Keratinocyte (primary cell): ENCODE results near the gene RPS21.

Experiments used
- EZH2 ChIP-seq: IDR thresholded peaks from one replicate; pipeline ENCODE4 v1.6.1; 2012; ENCODE audit warnings: inconsistent platforms, mild to moderate bottlenecking, low read length, moderate library complexity
- TF ChIP-seq, protein P1 (sequence below), 3 experiments: IDR thresholded peaks in 1 of 3; conservative IDR thresholded peaks in 1 of 3; optimal IDR thresholded peaks in 1 of 3; 2 replicates in 2 of 3; 3 replicates in 1 of 3; pipeline versions ENCODE3 to v1.5.1; 2011; ENCODE audit warnings: low read length in 3 of 3, mild to moderate bottlenecking in 3 of 3, moderate library complexity in 2 of 3, control low read depth in 1 of 3, inconsistent platforms in 1 of 3; ENCODE audit not compliant: insufficient read depth in 2 of 3; ENCODE audit errors: extremely low read depth in 1 of 3

DNA sequence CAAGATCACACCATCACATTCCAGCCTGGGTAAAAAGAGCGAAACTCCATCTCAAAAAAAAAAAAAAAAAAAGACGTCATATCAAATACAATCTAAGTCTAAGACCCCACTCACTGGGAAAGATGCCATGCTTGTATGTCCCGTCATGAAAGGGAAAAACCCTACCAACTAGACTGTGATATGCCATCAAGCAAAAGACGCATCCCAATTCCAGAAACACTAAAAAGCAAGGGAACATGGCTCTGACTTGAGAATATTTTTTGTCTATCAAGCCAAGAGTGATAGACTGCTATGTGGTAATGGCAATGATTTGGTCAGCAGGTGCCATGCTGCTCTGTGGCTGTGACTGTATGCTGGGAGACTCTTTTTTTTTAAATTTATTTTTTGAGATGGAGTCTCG lies 42.8 kb upstream of the RPS21 start:
- TF ChIP-seq, protein P1, sequence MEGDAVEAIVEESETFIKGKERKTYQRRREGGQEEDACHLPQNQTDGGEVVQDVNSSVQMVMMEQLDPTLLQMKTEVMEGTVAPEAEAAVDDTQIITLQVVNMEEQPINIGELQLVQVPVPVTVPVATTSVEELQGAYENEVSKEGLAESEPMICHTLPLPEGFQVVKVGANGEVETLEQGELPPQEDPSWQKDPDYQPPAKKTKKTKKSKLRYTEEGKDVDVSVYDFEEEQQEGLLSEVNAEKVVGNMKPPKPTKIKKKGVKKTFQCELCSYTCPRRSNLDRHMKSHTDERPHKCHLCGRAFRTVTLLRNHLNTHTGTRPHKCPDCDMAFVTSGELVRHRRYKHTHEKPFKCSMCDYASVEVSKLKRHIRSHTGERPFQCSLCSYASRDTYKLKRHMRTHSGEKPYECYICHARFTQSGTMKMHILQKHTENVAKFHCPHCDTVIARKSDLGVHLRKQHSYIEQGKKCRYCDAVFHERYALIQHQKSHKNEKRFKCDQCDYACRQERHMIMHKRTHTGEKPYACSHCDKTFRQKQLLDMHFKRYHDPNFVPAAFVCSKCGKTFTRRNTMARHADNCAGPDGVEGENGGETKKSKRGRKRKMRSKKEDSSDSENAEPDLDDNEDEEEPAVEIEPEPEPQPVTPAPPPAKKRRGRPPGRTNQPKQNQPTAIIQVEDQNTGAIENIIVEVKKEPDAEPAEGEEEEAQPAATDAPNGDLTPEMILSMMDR (optimal IDR thresholded peaks at IDR 0.05 in 1 of 3, IDR thresholded peaks at IDR 0.05 in 1 of 3, conservative IDR thresholded peaks at IDR 0.05 in 1 of 3; ENCODE audit: extremely low read depth in 1 of 3, insufficient read depth in 2 of 3, low read length in 3 of 3), result no peak
- TF ChIP-seq EZH2, result no peak
